B cell (primary cell): ENCODE results near the gene KCNJ1. TPM values are rescaled to one million over a fixed set of nuclear protein-coding genes. Genes with fewer than 3 reads are reported as not detected.

Experiments
- ATAC-seq: fragments of 200-7000 bp; cut with Tn5 transposase; one replicate; pipeline ENCODE4 v1.10.0; 2021; ENCODE audit warnings: low read depth, mild to moderate bottlenecking, moderate number of reproducible peaks, moderate library complexity
- CTCF ChIA-PET: fragments of 350-600 bp; sonication (Branson Sonifier 250); formaldehyde crosslinking; loops from one replicate; lab custom pipeline; 2021; ENCODE audit warnings: antibody characterized with exemption, inconsistent platforms; lab: Charles Lee
- POLR2A ChIA-PET: fragments of 350-600 bp; sonication (Branson Sonifier 250); formaldehyde crosslinking; loops from one replicate; lab custom pipeline; 2021; ENCODE audit warnings: antibody characterized with exemption; lab: Charles Lee
- DNase-seq: peaks from one replicate; pipeline ENCODE4 v3.0.0; 2013
- H2AFZ ChIP-seq: 2 replicates; pipeline ENCODE4 v1.6.1; 2012; ENCODE audit warnings: mild to moderate bottlenecking, low read depth, low read length; ENCODE audit not compliant: insufficient read depth, poor library complexity, severe bottlenecking
- H3K27ac ChIP-seq, 2 donors: 1 replicate in 1 of 2; 2 replicates in 1 of 2; pipeline ENCODE4 v1.5.1; 2012 to 2013; ENCODE audit warnings: low read length in 2 of 2, mild to moderate bottlenecking in 2 of 2, moderate library complexity in 1 of 2
- H3K27me3 ChIP-seq, 4 experiments: fragments of 200-600 bp in 1 of 4; sonication (generic) in 1 of 4; replicated peaks in 1 of 4; 1 replicate in 2 of 4; 2 replicates in 2 of 4; pipeline versions ENCODE4 v1.6.1 to v1.7.0; 2013 to 2016; ENCODE audit warnings: low read length in 3 of 4, mild to moderate bottlenecking in 2 of 4, mixed read lengths in 1 of 4, moderate library complexity in 1 of 4; ENCODE audit not compliant: insufficient read depth in 4 of 4, control insufficient read depth in 3 of 4; ENCODE audit errors: control extremely low read depth in 1 of 4
- H3K36me3 ChIP-seq, 2 experiments: replicated peaks in 1 of 2; 1 replicate in 1 of 2; 2 replicates in 1 of 2; pipeline versions ENCODE4 v1.6.1 to v1.7.1; 2013; ENCODE audit warnings: low read length in 1 of 2; ENCODE audit not compliant: insufficient read depth in 2 of 2, control insufficient read depth in 1 of 2; ENCODE audit errors: control extremely low read depth in 1 of 2, extremely low read depth in 1 of 2
- H3K4me1 ChIP-seq, 2 donors: fragments of 200-600 bp in 1 of 2; sonication (generic) in 1 of 2; 1 replicate in 1 of 2; 2 replicates in 1 of 2; pipeline versions ENCODE4 v1.5.1 to v1.6.1; 2013 to 2017; ENCODE audit warnings: low read length in 2 of 2; ENCODE audit not compliant: control insufficient read depth in 2 of 2, insufficient read depth in 2 of 2
- H3K4me2 ChIP-seq: replicated peaks from 2 replicates; pipeline ENCODE3; 2012; ENCODE audit warnings: mild to moderate bottlenecking, low read depth, low read length; ENCODE audit not compliant: poor library complexity, severe bottlenecking
- H3K4me3 ChIP-seq, 5 experiments: fragments of 200-600 bp in 1 of 5; sonication (generic) in 1 of 5; 1 replicate in 3 of 5; 2 replicates in 2 of 5; pipeline versions ENCODE4 v1.5.1 to v1.7.0; 2011 to 2016; ENCODE audit warnings: low read length in 4 of 5, mild to moderate bottlenecking in 4 of 5, low read depth in 2 of 5, control low read depth in 1 of 5, moderate library complexity in 1 of 5; ENCODE audit not compliant: insufficient read depth in 1 of 5; ENCODE audit errors: control extremely low read depth in 1 of 5, extremely low read depth in 1 of 5
- H3K79me2 ChIP-seq: fragments of 200-600 bp; sonication (generic); one replicate; pipeline ENCODE4 v1.6.0; 2016; ENCODE audit warnings: low read length; ENCODE audit not compliant: control insufficient read depth, insufficient read depth
- H3K9ac ChIP-seq: fragments of 200-600 bp; sonication (generic); 2 replicates; pipeline ENCODE4 v1.6.1; 2017; ENCODE audit warnings: mild to moderate bottlenecking, low read length, moderate library complexity
- H3K9me3 ChIP-seq, 3 donors: one replicate each; pipeline versions ENCODE4 v1.6.1 to v1.7.1; 2013; ENCODE audit warnings: low read length in 2 of 3; ENCODE audit not compliant: control insufficient read depth in 2 of 3, insufficient read depth in 1 of 3; ENCODE audit errors: control extremely low read depth in 1 of 3
- H4K20me1 ChIP-seq: 2 replicates; pipeline ENCODE4 v1.6.0; 2012; ENCODE audit warnings: mild to moderate bottlenecking, low read length; ENCODE audit not compliant: insufficient read depth, control insufficient read depth, poor library complexity, severe bottlenecking
- H3K27ac Mint-ChIP-seq: one replicate; pipeline ENCODE4 v1.8.0; 2021; ENCODE audit warnings: mixed read lengths
- H3K27me3 Mint-ChIP-seq: one replicate; pipeline ENCODE4 v1.8.0; 2021; ENCODE audit warnings: mixed read lengths
- H3K4me1 Mint-ChIP-seq: one replicate; pipeline ENCODE4 v1.8.0; 2021; ENCODE audit warnings: mixed read lengths
- H3K4me3 Mint-ChIP-seq: one replicate; pipeline ENCODE4 v1.8.0; 2021; ENCODE audit warnings: mixed read lengths
- H3K9me3 Mint-ChIP-seq: one replicate; pipeline ENCODE4 v1.8.0; 2022; ENCODE audit warnings: mixed read lengths; ENCODE audit not compliant: insufficient read depth
- EZH2 ChIP-seq: IDR thresholded peaks from 2 replicates; pipeline ENCODE4 v1.6.1; 2012; ENCODE audit warnings: borderline replicate concordance, low read depth, mild to moderate bottlenecking, moderate library complexity, low read length; ENCODE audit not compliant: insufficient read depth, poor library complexity, severe bottlenecking
- WGBS: methylation state at CpG from one replicate; pipeline ENCODE4 v1.1.5; 2013; ENCODE audit warnings: missing lambda C conversion rate; ENCODE audit not compliant: insufficient coverage; 5-methylcytosine and 5-hydroxymethylcytosine counted together
- intact Hi-C: fragments of 100-400 bp; cut with micrococcal nuclease; formaldehyde crosslinking; loops from one replicate; pipeline ENCODE4 v1.10.0; 2022
- polyA minus RNA-seq: library from RNA; depleted of rRNA, polyadenylated mRNA; stranded (reverse); fragments of >200 nt; gene quantifications from 2 replicates; pipeline ENCODE4 v1.2.3, GENCODE V29; 2012
- polyA plus RNA-seq: library from polyadenylated mRNA; depleted of rRNA; stranded (reverse); fragments of >200 nt; gene quantifications from 2 replicates; pipeline ENCODE4 v1.2.3, GENCODE V29; 2012
- total RNA-seq, 2 donors: library from RNA; stranded (reverse); fragments of 120-200 nt in 1 of 2; gene quantifications; 1 replicate in 1 of 2; 2 replicates in 1 of 2; pipeline versions ENCODE4 v1.2.3 to v1.2.4, GENCODE V29; 2013 to 2022
- TF ChIP-seq, protein P1 (sequence below): fragments of 200-600 bp; IDR thresholded peaks from one replicate; pipeline ENCODE4 v1.8.0; 2022; ENCODE audit warnings: antibody characterized with exemption, mild to moderate bottlenecking

The KCNJ1 gene
- total RNA-seq (not detected in 2 replicates), polyA plus RNA-seq (not detected in 2 replicates), polyA minus RNA-seq (0.07 TPM in 1 of 2 replicates, not detected in the other)
- 0.09 TPM for total RNA-seq (2013)

DNA sequence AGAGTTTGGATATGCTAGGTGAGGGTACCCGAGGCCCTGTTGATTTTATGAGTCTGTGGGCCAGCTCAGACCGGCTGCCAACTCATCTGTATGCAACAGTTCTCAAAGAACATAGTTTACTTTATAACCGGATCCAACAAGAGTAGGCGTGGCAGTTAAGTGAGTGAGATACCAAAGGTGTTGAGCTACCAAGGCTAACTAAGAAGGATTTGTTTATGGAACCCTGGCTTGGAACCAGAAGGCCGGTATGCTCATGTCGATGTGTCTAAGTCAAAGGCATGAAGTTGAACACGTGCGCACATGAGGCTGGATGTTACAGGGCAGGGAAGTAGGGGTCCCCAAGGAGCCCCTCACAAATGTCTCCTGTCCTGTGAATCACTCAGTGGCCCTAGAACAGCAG lies at the start of gene KCNJ1:
TSS of gene KCNJ1 (minus strand) at position 20 of the 400 bp plus-strand sequence. CDS start 27,053 bp downstream, outside the sequence.
- no peak within 1 kb of the TSS for H3K27ac ChIP-seq
- H3K4me2 ChIP-seq: no peak within 1 kb of the TSS
- H3K9me3 ChIP-seq: no peaks in the 10 kb centered on the region
- ATAC-seq (no peak), DNase-seq (no peak)
- H3K9ac ChIP-seq: no peak within 1 kb of the TSS
- TF ChIP-seq, protein P1, sequence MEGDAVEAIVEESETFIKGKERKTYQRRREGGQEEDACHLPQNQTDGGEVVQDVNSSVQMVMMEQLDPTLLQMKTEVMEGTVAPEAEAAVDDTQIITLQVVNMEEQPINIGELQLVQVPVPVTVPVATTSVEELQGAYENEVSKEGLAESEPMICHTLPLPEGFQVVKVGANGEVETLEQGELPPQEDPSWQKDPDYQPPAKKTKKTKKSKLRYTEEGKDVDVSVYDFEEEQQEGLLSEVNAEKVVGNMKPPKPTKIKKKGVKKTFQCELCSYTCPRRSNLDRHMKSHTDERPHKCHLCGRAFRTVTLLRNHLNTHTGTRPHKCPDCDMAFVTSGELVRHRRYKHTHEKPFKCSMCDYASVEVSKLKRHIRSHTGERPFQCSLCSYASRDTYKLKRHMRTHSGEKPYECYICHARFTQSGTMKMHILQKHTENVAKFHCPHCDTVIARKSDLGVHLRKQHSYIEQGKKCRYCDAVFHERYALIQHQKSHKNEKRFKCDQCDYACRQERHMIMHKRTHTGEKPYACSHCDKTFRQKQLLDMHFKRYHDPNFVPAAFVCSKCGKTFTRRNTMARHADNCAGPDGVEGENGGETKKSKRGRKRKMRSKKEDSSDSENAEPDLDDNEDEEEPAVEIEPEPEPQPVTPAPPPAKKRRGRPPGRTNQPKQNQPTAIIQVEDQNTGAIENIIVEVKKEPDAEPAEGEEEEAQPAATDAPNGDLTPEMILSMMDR: no peak
- no peak for TF ChIP-seq EZH2
- peaks cover 0 to 16% (median 0%) of the 10 kb centered on the region in 4 experiments for H3K27me3 ChIP-seq
- no peak within 1 kb of the TSS for H3K4me3 Mint-ChIP-seq
- WGBS: 90% methylated on average over 6 of the region's 8 CpGs
- H3K27me3 Mint-ChIP-seq: peaks cover 11% of the 10 kb centered on the region
- no peaks in the 10 kb centered on the region for H3K79me2 ChIP-seq
- H3K4me3 ChIP-seq: no peak within 1 kb of the TSS
- H3K27ac Mint-ChIP-seq: no peak within 1 kb of the TSS
- ChIA-PET CTCF (interaction anchor here (1.0 kb wide), 1 partner anchor 37 kb away, joined by 3 read pairs; no protein-coding TSS in a partner anchor), POLR2A (no interaction called here)
- no peak within 1 kb of the TSS for H2AFZ ChIP-seq
- intact Hi-C loops: loop anchor here (10.0 kb wide), 1 partner anchor 832 kb away; no protein-coding TSS in a partner anchor
- H4K20me1 ChIP-seq: no peaks in the 10 kb centered on the region
- H3K4me1 Mint-ChIP-seq: peaks cover 2% of the 10 kb centered on the region
- H3K9me3 Mint-ChIP-seq: no peaks in the 10 kb centered on the region
- H3K4me1 ChIP-seq: peaks cover 0 to 3% of the 10 kb centered on the region in 2 donors
- no peaks in the 10 kb centered on the region for H3K36me3 ChIP-seq

DNA sequence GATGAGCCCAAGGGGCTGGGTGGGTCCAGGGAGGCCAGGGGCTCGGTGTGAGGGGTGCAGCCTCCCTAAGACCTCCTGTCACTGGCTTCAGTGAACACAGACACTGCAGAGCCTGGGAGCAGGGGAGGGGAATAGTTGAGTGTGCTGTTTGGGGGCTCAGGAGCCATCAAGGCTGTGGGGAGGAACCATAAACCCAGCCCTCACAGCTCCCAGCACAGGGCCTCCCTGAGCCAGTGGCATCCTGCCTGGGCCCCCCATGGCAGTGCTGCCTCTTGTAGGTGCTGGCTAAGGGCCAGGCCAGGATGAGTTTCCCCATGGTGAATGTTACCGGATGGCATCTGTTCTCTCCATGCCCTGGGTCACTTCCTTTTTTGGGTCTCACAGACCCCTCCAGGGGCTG lies 49.6 kb upstream of the KCNJ1 start:
- WGBS: 55% methylated on average over 1 of the region's 2 CpGs
- DNase-seq (no peak), ATAC-seq (no peak)
- peaks cover 0 to 6% (median 0%) of the 10 kb centered on the region in 3 donors for H3K9me3 ChIP-seq
- Mint-ChIP-seq H3K4me3 (no peak overlapping the region), H3K27ac (no peak overlapping the region), H3K4me1 (peaks cover 5% of the 10 kb centered on the region), H3K27me3 (peaks cover 45% of the 10 kb centered on the region), H3K9me3 (no peaks in the 10 kb centered on the region)
- H3K9ac ChIP-seq: no peak overlapping the region
- TF ChIP-seq EZH2: no peak
- TF ChIP-seq, protein P1: no peak
- ChIA-PET CTCF (interaction anchor here (1.0 kb wide), 1 partner anchor 31 kb away, joined by 3 read pairs; no protein-coding TSS in a partner anchor), POLR2A (no interaction called here)
- peaks cover 0 to 4% of the 10 kb centered on the region in 2 donors for H3K4me1 ChIP-seq
- H3K79me2 ChIP-seq: no peaks in the 10 kb centered on the region
- no peak overlapping the region for H2AFZ ChIP-seq
- H3K4me2 ChIP-seq: no peak overlapping the region
- H3K27ac ChIP-seq: no peak overlapping the region
- no peaks in the 10 kb centered on the region for H4K20me1 ChIP-seq
- peaks cover 0 to 21% (median 0%) of the 10 kb centered on the region in 4 experiments for H3K27me3 ChIP-seq
- no peaks in the 10 kb centered on the region for H3K36me3 ChIP-seq
- H3K4me3 ChIP-seq: no peak overlapping the region
- intact Hi-C loops: no loop called here
